Effector CD8-positive, alpha-beta T cell (primary cell): ENCODE measurements around the gene MRAS.

Source experiments
- DNase-seq: peaks from one replicate; lab custom pipeline; 2025; lab: John Stamatoyannopoulos, UW

Gene MRAS

DNA sequence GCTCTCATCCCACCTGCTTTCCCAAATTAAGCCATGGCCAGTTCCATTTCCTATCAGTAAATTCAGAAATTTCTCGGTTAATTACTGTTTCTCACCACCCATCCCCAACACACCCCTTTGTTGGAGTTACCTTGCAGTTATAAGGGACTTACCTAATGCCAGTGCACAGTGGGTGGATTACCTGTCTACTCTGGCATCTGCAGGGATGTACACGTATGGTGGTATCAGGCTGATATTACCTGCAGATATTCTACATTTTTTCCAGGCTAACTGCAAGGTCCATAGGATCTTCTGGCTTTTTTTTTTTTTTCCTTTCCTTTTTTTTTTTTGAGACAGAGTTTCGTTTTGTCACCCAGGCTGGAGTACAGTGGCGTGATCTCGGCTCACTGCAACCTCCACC lies 7.9 kb upstream of the MRAS start:
- DNase-seq, result no peak

DNA sequence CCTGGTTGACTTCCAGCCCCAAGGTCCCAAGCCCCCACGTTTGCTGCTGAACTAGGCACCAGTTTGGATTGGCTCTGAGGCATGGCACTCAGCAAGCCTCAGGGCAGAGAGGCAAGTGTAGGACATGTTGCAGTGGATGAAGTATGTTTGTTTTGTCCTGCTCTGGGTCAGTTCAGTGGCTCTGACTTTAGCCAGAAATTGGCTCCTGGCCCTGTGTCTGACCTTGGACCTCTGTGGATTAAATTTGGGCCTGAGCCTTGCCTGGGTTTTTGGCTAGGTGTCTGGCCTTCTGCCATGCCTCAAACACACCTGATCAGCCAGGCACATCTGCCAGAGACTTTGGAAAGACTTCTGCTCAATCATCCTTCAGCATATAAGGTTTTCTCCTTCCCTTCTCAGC lies 3.6 kb upstream of the MRAS start:
- no peak for DNase-seq

DNA sequence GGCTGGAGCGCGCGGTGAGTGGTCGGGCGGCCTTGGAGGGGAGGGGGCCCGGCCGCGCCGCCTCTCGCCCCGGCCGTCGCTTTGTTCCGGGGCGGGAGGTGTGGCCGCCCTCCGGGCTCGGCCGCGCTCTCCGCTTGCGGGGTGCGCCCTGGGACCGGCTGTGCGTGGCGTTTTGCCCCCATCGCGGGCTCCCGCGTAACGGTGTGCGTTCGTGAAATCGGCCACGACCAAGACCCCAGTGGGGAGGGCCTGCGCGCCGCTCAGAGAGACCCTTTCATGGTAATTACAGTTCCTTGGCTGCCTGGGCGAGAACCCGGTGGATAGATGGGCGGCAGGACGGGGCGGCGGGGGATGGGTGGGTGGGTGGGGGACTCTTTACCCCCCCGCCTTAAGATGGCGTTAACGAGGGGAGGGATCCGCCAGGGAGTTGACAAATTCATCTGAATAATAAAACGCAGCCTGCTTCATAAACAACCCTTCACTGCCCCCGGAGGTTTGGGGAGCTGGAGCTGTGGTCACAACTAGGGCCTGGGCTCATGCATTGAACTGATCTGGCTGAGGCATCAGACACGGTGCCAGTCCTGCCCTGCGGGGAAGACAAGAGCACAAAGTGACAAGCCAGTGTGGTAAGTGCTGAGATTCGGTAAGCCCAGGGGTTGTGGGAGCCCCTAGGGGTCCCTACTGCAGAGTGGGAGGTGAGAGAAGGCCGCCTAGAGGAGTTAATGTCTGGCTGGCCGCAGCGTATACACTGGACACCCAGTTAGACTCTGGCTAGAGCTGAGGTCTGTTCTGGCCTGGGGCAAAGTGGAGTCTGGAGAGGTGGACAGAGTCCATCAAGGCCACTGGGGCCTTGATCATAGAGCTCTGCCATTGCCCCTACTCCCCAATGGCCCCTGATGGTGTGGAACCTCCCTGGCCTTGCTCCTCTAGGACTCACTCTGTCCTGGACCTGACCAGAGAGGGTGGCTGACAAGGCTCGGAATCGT lies 668 bp downstream of the MRAS start:
- no peak for DNase-seq

DNA sequence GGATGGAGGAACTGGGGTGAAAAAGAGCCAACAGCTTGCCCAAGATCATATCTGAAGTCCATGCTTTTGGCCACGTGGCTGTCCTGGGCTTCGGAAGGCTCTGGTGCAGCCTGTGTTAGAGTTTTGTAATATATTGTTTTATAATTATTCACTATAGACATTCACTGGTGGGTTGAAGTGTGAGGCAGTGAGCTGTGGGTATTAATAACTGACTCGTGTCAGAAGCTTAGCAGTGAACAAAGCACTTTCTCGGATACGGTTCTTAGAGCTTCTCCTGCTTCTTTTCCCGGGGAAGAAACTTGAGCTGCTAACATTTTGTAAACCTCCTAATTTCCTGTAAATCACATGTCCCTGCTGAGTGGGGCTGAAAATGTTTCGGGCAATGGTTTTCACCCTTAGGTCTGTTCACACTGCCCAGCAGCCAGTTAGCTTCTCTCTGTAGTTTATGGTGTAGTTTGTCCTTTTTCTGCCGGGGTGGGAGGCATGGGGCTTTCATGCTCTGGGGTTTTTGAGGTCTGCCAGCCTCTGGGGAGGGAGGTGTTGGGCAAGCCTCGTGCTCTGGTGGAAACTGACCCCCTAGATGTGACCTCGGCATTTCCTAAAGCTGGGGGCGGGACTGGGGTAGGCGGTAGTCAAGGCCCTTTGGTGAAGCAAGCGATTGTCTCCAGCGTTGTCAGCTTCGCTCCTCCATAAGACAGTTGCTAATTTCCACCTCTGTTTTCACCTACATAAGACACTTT lies 1.7 kb downstream of the MRAS start:
- no peak for DNase-seq

DNA sequence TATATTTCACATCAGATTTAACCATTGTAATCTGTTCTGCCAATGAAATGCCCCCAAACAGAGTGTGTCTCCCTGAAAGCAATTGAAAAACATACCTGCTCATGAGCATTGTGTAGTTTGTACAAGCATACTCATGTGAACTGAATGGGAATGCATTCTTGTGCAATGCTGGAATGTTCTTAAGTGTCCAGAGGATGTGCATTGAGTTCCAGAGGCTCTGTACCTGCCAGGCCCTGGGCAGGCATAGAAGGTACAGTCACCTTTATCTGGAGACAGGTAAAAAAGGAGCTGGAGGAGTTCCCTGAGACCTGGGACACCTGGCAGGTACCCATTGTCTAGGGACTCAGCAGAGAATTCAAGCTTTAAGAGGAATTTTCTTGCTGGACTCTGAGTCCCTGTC lies 2.8 kb downstream of the MRAS start:
- DNase-seq, result no peak

DNA sequence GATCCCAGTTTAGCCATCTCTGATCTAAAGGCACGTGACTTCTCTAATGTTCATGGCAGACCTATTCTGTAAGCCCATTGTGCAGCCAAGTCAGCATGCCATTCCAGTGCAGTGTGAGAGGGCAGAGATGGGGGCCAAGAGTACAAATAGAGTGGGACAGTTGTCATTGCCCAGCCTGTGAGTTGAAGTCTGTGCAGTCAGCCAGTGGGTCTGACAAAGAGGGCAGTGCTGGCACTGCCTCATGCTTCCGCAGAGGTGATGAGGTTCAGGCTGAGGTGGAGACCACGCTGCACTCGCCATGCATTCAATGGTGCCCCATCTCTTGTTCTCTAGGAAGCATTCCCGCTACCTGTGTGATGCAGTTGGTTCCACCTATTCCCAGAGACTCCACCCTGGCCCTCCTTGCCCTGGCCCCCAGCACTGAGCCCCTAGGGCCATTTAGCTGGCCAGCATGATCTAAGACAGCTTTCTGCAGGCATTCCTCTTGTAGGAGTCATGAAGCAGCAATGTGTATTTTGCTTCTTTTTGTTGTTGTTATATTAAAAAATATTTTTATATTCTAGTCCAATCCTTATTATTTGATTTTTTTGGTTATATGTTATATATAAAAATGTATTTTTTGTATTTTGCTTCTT lies 3.7 kb downstream of the MRAS start:
- no peak for DNase-seq

DNA sequence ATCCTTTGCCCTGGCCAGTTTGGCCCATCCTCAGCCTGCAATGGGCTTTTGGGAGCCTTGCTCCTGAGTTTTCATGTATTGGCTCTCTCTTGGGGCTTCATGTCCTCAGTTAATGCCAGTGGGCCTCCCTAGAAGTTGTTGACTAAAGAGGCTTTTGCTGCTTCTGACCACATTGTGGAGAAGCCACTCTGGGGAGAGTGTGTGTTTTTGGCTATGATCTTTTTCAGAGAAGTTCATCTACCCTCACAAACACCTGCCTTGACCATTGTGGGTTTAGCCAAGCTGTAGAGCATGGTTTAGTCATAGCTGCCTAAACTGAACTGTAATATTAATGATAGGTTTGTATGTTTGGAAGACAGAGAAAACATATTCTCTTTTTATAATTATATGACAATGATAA lies 6.0 kb downstream of the MRAS start:
- no peak for DNase-seq

DNA sequence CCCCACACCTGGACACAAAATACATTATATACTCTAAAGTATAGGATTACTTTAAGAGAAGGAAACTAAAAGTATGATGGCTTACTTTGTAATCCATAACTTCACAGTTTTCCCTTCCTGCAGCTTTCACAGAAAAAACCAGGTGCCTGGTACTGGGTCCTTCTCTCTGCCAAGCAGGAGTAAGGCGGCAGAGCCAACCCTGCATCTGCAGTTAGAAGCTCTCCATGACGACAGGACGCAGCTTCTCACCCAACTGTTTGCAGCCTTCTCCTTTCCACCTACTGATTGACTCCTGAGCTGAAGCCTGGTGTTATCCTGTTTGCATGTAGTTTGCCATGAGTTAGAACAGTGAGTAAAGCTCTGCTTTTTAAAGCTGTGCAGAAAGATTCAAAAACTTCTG lies 6.7 kb downstream of the MRAS start:
- DNase-seq, result no peak

DNA sequence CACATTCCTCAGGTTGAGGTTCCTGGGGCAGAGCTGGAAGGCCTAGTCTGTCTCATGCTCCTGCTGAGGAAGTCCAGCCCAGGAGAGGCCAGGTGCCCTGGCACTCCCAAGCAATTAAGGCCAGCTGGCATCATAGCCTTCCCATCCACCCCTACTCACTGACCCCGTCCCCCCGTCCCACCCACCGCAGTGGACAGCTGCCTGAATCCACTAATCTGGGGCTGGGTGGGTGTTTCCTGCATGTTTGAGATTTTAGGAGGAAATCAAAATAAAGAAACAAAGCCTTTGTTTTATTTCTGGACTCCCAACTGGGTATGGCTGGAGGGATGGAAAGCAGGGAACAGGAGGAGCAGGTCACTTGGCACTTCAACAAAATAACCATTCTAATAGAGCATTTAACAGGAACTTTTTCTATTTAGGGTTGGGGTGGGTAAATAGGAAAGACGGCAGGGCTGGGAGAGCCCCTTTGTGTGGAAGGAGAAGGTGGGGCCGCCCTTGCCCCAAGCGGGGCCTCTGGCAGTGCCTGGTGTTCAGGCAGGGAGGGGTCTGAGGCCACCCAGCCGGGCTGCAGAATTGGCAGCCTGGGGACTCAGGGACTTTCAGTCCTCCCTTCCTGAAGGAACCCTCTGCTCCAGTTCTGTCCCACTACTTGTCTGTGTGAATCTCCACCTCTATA lies 8.5 kb downstream of the MRAS start:
- DNase-seq, result no peak

DNA sequence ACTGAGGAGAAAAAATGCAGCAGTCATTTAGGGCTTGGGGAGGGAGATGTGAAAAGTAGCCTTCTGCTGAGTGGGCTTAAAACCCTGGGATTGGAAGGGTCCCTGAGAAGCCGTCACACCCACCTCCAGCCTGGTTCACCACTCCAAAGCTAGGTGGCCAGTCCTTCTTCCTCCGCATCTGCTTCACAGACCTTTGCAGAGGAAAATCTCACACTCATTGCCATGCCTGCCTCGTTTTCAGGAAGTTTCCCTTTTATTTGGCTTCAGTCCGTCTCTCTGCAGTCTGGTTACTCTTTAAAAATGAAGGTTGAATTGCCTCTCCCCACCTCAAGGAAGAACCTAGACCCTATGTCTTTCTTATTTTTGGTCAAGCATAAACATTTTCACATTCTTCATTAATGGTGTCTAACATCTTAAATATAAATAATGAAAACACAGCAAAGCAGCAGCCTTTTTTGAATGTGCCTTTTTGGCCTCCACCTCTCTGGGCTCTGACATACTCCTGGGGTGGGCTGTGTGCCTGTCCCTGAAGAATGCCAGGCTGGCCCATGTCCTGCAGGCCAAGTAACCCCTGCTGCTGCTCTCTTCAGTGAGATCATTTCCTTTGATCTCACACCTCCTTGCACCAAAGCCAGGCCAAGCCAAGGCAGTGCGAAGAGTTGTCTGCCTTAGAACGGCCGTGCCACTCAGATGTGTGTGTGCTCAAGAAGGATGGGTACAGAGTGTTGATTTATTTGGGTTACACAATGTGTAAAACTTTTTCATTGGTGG lies 11.0 kb downstream of the MRAS start:
- DNase-seq, result no peak

DNA sequence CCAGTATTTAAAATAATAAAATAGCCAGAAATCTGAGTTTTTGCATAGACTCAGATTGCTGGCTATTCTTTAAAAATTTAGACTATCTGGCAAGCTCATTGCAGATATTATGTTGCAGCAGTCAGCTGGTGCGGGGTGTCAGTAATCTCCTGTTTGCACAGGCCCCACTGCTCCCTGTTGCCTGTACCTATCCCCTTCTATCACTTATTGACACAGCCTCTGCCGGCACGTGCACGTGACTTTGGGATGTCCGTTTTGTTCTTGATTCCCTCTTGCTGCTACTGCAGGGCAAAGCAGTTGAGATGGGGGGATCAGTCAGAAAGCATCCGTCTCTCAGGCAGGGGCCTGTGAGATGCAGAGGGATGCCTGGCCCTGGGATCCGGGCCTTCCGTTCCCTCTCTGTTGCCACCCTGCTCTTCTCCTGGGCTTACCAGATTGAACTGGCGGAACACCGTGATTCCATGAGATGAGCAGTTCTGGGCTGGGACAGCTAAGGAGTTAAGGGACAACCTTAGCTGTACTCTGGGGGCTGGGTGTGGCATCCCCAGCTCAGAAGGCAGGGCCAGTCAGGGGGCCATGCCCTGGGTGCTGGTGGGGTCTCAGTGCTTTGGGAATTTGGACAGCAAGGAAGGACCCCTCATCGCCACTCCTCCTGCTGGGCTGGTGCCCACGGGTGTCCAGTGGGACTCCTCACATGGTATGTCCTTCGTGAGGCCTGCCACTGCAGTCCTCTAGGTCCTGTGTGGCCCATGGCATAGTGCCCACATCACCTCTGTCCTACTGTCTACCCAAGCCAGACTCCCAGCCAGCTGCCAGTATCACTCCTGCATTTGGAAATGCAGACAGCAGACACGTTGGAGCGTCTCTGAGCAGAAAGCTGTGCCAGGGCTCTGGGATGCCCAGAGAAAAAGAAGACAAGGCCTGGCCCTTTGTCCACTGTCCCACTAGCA lies 11.8 kb downstream of the MRAS start:
- DNase-seq, result no peak

DNA sequence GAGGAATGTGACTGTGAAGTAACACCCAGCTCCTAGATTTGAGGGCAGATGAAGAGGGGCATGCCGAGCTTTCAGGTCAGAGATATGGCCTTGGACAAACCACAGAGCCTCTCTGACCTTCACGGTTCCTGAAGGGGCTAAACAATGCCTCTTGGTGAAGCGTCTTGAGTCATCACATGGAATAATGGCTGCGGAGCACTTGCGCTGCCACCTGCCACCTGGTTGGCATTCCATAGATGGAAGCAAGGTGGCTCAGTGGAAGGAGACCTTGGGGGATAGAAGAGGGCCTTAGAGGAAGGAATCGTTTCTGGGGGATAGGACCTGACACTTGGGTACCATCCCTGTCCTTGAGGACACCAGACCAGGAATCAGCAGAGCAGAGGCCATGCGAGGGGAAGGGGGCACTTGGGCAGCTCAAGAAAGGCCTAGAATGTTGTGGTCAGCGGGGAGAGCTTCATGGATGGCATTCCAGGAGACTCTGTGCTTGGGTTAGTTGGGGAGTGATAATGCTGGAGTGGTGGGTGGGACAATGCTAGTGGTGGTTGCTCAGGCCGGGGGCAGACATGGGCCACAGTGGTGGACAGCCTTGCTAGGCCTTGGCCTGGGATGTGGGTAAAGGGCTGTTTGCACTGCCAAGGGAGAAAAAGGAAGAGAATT lies 12.6 kb downstream of the MRAS start:
- no peak for DNase-seq

DNA sequence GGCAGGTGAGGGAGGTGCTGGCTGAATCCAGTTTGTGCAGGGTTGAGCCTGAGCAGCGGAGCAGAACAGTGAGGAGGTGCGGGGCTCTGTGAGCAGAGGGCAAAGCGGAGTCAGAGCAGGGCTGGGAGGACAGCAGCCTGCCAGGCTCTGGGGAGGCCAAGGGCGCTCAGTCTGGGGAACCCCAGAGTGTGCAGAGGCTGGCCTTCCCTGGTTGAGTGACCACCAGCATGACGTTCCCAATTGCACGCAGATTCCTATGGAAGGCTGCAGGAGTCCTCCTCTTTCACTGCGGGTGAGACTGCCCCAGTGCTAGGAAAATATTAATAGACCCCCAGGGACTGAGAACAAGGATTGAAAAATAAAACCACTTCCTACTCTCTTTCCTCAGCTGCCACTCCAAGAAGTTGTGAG lies 13.2 kb downstream of the MRAS start:
- DNase-seq, result no peak

DNA sequence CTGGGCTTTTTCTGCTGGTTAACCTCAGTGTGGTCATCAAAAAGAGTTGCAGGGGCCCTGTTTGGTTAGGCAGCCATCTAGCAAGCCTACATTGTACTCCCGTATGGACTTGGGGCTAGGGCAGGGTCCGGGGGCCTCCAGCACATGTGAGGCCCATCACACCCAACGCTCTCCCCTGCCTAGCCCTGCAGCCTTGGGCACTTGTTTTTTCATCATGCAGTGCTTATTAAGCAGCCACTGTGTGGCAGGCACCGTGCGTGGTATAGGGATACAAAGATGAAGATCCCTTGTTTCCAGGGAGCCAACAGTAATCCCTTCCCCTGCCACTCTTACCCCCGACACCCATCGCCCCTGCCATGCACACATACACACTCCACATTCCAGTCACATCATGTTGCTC lies 14.2 kb downstream of the MRAS start:
- no peak for DNase-seq

DNA sequence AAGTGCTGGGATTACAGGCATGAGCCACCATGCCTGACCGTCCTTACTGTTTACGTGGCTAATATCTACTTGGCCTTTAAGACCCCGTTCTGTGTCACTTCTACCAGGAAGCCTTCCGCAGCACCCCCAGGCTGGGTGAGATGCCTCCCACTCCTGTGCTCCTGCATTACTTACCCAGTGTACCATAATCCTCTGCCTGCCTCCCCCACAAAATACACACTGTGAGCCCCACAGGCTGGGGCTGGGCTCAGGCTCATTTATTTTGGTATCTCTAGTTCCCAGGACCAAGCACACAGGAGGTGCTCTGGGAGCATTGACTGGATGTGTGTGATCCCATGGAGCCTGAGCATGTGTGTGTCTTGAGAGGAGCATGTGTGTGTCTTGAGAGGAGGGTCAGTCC lies 14.9 kb downstream of the MRAS start:
- DNase-seq, result no peak

DNA sequence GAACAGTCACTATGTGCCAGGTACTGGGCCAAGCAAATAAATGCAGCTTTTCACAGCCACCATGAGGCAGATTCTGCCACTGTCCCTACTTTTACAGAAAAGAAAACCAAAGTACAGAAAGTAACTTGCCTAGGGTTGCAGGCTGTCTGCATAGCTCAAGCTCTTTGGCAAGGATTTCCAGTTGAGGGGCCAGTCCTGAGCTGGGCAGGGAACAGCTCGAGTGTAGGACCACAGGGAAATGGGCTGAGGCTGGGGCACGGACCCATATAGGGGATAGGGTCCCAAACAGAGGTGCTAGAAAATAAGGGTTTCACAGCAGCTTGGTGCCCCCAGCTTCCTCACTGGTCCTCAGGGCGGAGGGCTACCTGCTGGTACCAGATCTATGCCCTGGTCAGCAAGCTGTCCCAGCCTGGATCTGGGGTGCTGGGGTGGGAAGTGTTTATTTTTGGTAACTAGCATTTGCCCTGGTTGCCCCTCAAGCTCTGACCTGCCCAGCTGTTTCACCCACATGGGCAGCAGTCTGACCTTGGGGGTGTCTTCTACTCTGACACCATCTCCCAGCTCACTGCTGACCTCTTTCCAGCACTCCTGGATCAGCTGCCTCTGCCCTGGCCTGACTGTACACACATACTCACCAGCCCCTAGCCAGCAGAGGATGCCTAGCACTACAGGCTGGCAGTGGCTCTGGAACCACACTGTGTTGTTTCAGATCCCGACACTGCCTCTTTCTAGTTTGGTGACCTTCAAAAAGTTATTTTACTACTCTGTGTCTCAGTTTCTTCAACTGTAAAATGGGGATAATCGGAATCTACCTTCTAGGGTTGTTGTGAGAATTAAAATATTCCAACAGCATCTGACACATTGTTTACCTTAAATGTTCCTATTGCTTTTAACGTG lies 16.2 kb downstream of the MRAS start:
- no peak for DNase-seq

DNA sequence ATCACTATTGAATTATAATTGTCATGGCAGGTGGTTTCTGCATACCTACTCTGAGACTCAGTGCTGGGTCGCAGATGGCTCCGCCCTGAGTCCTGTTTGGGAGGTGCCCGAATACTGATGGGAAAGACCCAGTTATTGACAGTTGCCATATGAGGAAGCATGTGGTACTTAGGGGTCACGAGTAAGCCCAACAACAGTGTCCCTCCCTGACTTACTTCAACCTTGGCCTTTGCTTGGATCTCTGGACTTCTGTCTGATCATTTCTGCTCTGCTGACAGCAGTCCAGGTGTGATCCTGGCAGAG lies 16.8 kb downstream of the MRAS start:
- DNase-seq, result no peak

DNA sequence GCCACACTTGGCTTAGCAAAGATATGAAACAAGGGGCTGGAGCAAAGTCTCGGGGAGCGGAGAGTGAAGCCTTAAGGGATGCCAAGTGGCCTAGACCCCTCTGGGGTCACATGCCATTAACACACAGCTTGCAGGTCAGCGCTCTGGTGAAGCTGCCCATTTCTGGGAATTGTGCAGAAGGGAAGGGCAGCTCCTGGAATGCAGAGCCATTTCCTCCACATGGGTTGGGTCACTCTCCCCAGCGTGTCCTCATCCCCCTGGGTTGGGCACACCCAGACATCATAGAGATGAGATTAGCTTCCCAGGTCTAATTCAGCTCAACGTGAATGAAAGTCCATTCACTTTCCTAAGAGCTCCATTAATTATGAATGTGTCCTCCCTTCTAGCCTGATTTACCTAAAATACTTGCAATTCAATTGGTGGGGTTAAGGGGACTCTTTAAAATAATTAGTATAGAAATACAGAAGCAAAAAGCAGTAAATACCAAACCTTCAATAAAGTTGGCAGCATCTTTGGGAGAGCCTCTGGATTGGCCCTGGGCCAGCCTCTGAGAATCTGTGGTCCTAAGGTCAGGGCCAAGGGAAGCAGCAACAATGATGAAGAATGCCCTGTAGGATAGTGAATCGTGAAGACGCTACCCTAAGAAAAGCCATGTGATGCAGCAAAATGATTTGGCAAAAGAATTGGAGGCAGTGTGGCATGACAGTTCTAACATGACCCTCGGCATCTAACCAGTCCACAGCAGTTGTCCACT lies 17.8 kb downstream of the MRAS start:
- DNase-seq, result no peak
